Embryonic facial prominence (tissue), 1 donor: ENCODE results near the gene S100Z.
A peak's percentile ranks its signal among the peaks of the same experiment; 100 is the strongest.
"Not testable (repeated sequence)": the region's sequence is repeated elsewhere in the genome, so short reads cannot be mapped to it uniquely, and the experiment has no call there.

ENCODE experiments used
- DNase-seq: peaks from one replicate; pipeline ENCODE4 v3.0.0-alpha.2; 2016; ENCODE audit errors: extremely low spot score

S100Z gene

DNA sequence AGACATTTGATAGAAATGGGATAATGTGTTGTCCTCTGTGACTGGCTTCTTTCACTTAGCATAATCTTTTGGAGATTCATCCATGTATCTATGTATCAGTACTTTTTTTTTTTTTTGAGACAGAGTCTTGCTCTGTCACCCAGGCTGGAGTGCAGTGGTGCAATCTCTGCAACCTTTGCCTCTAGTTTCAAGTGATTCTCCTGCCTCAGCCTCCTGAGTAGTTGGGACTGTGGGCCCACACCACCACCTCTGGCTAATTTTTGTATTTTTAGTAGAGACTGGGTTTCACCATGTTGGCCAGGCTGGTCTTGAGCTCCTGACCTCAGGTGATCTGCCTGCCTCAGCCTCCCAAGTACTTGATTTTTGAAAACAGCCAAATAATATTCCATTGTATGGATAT is 23.4 kb upstream of the S100Z start:
- DNase-seq: not testable (repeated sequence)

DNA sequence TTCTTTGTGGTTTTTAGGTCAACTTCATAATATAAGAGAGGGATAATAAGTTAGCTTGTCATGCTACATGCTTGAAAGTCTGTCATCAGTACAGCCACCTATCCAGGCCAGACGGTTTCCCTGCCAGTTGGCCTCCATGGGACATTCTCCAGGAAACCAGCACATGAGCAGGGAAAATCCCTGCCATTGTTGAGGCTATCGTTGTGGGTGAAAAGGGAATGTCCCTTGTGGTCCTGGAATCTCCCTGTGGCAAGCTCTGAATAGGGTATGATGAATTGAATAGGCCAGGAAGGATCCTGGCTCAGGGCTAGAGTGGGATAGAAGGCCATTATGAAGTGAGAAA is 18.7 kb upstream of the S100Z start:
- DNase-seq: no peak

DNA sequence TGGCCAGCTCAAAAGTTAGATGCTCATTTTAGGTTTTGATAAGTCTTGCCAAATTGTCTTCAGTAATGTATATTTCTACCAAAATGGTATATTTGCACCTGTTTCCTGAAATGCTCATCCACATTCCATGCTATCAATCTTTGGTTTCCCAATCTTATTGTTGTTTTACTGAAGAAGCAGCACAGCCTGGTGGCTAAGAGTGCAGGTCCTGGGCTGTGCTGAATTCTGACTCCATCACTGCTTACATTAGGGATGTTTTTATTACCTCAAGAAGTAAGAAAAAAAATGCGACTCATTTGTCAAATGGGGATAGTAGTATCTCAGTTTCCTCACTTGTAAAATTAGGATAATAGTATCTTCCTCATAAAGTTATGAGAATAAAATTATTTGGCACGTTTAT is 13.6 kb upstream of the S100Z start:
- DNase-seq: no peak

DNA sequence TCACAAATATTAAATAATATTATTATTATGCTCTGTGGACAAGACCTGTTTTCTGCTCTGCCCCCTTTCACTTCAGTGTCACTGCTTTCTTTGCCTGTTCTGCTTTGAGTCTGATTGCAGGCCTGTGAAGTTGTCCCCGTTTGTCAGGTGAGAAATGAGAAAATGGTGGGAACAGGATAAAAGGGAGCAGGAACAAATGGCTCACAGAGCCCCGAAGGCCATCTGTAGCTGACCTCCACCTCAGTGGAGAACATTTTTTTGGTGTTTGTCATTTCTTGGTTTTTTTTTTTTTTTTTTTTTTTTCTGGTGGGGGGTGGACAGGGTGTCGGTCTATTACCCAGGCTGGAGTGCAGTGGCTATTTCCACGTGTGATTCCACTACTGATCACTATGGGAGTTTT is 13.2 kb upstream of the S100Z start:
- DNase-seq: no peak

- no peak for DNase-seq
Measured at GRCh38 chr5:76838481-76839261, 11.1 kb upstream of the S100Z start.

- no peak for DNase-seq
Measured at GRCh38 chr5:76841361-76841760, 8.5 kb upstream of the S100Z start.

- no peak for DNase-seq
Measured at GRCh38 chr5:76845890-76846289, 3.9 kb upstream of the S100Z start.

DNA sequence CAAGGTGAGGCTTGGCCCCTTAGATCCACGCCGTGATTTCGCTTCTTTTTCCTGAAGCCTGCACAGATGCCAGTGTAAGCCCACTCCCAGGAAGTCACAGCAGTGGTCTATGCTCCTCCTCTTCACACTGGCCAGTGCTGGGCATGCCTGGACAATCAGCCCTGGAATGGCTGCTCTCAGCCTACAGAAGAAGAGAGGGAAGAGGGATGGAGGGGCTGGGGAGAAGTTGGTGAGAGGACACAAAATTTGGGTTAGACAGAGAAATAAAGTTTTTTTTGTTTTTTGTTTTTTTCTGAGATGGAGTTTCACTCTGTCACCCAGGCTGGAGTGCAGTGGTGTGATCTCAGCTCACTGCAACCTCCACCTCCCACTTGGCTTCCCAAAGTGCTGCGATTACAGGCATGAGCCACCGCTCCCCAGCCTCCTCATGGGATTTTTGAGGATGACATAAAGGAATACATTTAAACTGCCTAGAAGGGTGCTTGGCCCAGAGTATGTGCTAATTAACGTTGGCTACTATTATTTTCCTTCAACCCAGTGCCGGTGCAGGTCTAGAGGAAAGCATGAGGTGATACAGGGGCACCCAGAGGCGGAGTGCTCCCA is 830 bp downstream of the S100Z start:
- DNase-seq: no peak

DNA sequence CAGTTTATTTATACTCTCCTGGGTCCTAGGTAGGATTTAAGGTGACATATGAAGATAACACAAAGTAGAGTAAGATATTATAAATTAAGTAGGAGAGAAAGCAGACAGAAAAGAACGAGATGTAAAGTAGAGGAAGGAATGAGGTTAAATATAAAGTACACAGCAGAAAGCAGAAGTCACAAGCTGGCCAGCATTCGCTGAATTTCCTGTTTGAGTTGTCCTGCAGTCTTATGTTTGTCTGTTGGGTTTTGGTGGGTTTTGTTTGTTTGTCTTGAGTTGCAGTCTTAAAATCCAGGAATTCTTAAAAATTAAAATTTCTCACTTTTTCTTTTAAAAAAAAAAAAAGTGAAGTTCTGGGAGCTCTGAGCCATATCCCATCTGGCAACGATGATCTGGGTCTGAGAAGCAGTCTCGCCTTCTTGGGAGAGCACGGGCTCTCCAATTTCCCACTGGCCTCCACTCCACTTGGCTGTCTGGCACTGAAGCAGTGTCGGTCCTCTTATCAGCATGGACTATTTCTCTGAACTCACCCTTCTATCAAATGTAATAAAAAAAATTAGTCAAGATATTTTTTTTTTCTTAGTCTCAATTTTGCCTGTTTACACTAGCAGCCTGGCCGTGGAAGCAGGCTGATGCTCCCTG is 2.0 kb downstream of the S100Z start:
- no peak for DNase-seq

GRCh38 chr5:76852772-76853171 is 3.0 kb downstream of the S100Z start:
- no peak for DNase-seq

- not testable (repeated sequence) for DNase-seq
Measured at GRCh38 chr5:76853741-76854140, 3.9 kb downstream of the S100Z start.

DNA sequence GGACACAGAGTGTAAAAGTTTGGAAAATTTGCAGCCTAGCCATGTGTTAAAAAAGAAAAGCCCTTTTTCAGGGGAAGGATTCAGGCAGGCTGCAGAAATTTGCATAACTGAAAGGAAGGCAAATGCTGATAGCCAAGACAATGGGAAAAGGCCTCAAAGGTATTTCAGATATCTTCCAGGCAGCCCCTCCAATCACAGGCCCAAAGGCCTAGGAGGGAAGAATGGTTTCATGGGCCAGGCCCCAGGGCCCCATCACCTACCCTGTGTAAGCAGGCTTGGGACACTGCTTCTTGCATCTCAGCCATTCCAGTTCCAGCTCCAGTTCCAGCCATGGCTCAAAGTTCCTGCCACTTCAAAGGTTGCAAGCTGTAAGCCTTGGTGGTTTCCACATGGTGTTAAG is 4.8 kb downstream of the S100Z start:
- no peak for DNase-seq

DNA sequence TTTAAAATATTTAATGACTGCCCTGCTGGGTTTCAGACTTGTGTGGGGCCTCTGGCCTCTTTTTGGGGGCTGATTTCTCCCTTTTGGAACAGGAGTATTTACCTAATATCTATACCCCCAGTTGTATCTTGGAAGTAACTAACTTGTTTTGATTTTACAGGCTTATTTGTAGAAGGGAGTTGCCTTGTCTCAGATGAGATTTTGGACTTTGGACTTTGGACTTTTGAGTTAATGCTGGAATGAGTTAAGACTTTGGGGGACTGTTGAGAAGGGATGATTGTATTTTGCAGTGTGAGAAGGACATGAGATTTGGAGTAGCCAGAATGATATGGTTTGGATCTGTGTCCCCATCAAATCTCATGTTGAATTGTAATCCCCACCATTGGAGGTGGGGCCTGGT is 5.7 kb downstream of the S100Z start:
- not testable (repeated sequence) for DNase-seq

DNA sequence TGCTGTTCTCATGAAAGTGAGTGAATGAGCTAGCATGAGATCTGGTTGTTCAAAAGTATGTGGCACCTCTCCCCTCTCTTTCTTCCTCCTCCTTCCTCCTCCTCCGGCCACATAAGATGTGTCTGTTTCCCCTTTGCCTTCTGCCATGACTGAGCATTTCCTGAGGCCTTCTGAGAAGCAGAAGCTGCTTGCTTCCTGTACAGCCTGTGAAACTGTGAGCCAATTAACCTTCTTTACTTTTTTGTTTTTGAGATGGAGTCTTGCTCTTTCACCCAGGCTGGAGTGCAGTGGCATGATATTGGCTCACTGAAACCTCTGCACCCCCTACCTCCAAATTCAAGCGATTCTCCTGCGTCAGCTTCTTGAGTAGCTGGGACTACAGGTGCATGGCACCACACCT is 6.1 kb downstream of the S100Z start:
- DNase-seq: no peak

DNA sequence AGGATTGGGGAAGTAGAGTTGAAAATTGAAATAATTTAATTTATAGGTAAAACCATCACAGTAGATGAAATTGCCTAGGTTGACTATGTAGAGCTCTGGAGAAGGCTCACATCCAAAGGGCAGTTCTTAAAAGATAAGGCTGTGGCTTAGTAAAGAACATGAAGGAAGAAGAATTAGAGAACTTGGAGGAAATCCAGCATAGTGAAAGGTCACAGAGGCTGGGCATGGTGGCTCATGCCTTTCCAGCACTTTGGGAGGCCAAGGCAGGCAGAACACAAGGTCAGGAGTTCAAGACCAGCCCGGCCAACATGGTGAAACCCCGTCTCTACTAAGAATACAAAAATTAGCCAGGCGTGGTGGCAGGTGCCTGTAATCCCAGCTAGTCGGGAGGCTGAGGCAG is 7.0 kb downstream of the S100Z start:
- DNase-seq: not testable (repeated sequence)

GRCh38 chr5:76859591-76860247 is 9.9 kb downstream of the S100Z start:
- no peak for DNase-seq

- DNase-seq: no peak
Measured at GRCh38 chr5:76861612-76862011, 11.8 kb downstream of the S100Z start.

GRCh38 chr5:76863001-76863400 is 13.2 kb downstream of the S100Z start:
- DNase-seq: no peak

DNA sequence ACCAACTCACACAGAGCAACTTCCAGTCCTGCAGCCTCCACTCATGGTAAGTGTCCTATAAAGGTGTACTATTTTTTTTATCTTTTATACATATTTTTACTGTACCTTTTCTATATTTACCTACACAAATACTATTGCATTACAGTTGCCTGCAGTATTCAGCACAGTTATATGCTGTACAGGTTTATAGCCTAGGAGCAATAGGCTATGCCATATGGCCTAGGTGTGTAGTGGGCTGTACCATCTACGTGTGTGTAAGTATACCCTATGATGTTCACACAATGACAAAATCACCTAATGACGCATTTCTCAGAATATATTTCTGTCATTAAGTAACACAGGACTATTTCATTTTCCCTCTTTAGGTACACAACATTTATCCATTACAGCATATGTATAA is 16.7 kb downstream of the S100Z start:
- no peak for DNase-seq

- no peak for DNase-seq
Measured at GRCh38 chr5:76867038-76867437, 17.2 kb downstream of the S100Z start.

GRCh38 chr5:76867827-76868693 is 18.2 kb downstream of the S100Z start:
- peak; percentile 51 for DNase-seq

DNA sequence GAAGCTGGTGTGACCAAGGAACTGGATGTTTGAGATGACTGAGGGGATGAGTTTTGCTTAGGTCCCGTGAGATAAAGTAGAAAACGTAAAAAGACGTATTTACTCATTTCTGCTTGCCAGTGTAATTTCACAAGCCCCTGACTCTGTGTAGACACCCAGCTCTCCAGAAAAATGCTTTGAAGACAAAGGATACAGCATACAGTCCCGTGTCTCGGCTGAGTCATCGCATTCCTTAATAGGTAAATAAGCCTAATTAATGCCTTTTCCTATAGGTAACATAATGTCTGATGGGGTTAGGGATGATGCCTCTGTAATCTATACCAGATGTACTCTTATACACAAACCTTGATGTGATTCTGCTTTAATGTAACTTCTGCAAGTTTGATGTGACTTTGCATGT is 20.2 kb downstream of the S100Z start:
- no peak for DNase-seq
